HL-60 (cell line): ENCODE measurements around the gene VEGFB.
"Not testable (repeated sequence)": the region's sequence is repeated elsewhere in the genome, so short reads cannot be mapped to it uniquely, and the experiment has no call there.

ENCODE experiments used
- DNase-seq, 2 experiments: peaks; one replicate each; pipeline ENCODE4 v3.0.0-alpha.2; 2010 to 2020; ENCODE audit warnings: low read depth in 1 of 2, low spot score in 1 of 2
- H3K27ac ChIP-seq: fragments of 250-450 bp; sonication (Bioruptor Pico); replicated peaks from 2 replicates; pipeline ENCODE4 v1.5.1; 2020; ENCODE audit warnings: mild to moderate bottlenecking, moderate library complexity
- H3K27me3 ChIP-seq: fragments of 250-450 bp; sonication (Bioruptor Pico); 2 replicates; pipeline ENCODE4 v1.5.1; 2021; ENCODE audit warnings: mild to moderate bottlenecking, moderate library complexity; ENCODE audit not compliant: insufficient read depth, poor library complexity, severe bottlenecking
- H3K4me3 ChIP-seq: replicated peaks from 2 replicates; pipeline ENCODE4 v1.5.1; 2011; ENCODE audit warnings: mild to moderate bottlenecking, control low read depth, low read length; ENCODE audit not compliant: insufficient read depth
- CTCF ChIP-seq: IDR thresholded peaks from one replicate; pipeline ENCODE4 v1.5.1; 2011; ENCODE audit warnings: low read length, control low read depth, inconsistent platforms; ENCODE audit not compliant: insufficient read depth
- GABPA ChIP-seq: IDR thresholded peaks from 2 replicates; pipeline ENCODE4 v1.6.1; 2012; ENCODE audit warnings: low read depth
- POLR2AphosphoS5 ChIP-seq: IDR thresholded peaks from 2 replicates; pipeline ENCODE4 v1.6.1; 2012; ENCODE audit warnings: low read depth
- SPI1 ChIP-seq: IDR thresholded peaks from 2 replicates; pipeline ENCODE4 v1.6.1; 2012; ENCODE audit warnings: low read depth, mild to moderate bottlenecking, borderline replicate concordance
- TF ChIP-seq, protein P1 (sequence below): IDR thresholded peaks from 2 replicates; pipeline ENCODE4 v1.6.1; 2012; ENCODE audit warnings: low read depth; ENCODE audit not compliant: insufficient replicate concordance

VEGFB gene

GRCh38 chr11:64244966-64245365 is 10.6 kb downstream of the VEGFB start:
- TF ChIP-seq CTCF (no peak), GABPA (no peak), POLR2AphosphoS5 (no peak), SPI1 (no peak)
- TF ChIP-seq, protein P1, sequence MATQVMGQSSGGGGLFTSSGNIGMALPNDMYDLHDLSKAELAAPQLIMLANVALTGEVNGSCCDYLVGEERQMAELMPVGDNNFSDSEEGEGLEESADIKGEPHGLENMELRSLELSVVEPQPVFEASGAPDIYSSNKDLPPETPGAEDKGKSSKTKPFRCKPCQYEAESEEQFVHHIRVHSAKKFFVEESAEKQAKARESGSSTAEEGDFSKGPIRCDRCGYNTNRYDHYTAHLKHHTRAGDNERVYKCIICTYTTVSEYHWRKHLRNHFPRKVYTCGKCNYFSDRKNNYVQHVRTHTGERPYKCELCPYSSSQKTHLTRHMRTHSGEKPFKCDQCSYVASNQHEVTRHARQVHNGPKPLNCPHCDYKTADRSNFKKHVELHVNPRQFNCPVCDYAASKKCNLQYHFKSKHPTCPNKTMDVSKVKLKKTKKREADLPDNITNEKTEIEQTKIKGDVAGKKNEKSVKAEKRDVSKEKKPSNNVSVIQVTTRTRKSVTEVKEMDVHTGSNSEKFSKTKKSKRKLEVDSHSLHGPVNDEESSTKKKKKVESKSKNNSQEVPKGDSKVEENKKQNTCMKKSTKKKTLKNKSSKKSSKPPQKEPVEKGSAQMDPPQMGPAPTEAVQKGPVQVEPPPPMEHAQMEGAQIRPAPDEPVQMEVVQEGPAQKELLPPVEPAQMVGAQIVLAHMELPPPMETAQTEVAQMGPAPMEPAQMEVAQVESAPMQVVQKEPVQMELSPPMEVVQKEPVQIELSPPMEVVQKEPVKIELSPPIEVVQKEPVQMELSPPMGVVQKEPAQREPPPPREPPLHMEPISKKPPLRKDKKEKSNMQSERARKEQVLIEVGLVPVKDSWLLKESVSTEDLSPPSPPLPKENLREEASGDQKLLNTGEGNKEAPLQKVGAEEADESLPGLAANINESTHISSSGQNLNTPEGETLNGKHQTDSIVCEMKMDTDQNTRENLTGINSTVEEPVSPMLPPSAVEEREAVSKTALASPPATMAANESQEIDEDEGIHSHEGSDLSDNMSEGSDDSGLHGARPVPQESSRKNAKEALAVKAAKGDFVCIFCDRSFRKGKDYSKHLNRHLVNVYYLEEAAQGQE, result no peak
- H3K27ac ChIP-seq, result peak overlapping the region; percentile 93

DNA sequence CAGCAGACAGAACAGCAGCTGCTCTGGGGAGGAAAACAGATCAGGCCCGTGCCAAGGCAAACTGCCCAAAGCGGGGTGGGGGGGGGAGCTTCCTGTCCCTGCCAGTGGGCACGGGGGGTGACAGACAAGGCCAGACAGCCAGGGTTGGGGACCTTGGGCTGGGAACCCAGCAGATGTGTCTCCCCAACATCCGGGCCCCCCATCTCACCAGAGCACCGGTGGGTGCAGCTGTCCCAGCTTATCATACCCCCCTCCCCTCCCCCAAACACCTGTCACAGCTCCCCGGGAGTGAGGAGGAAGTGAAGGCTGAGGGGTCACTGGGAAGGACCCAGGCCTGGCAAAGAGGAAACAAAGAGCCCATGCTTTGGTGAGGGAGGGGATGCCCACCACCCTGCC is 11.0 kb downstream of the VEGFB start:
- peak in 1 of 2 experiments; percentile 52 for DNase-seq
- TF ChIP-seq GABPA, result no peak
- peak; percentile 43; the same call in 1 of the 2 replicates for TF ChIP-seq POLR2AphosphoS5
- peak; percentile 61; the same call in 1 of the 2 replicates for TF ChIP-seq SPI1
- H3K4me3 ChIP-seq, result peak overlapping the region; percentile 81
- peak overlapping the region; percentile 93 for H3K27ac ChIP-seq
- H3K27me3 ChIP-seq, result no peaks in the 10 kb centered on the region

More at GRCh38 chr11:64244966-64245365, 10.6 kb downstream of the VEGFB start:
- DNase-seq, result no peak
- no peaks in the 10 kb centered on the region for H3K27me3 ChIP-seq
- H3K4me3 ChIP-seq, result peak overlapping the region; percentile 81

DNA sequence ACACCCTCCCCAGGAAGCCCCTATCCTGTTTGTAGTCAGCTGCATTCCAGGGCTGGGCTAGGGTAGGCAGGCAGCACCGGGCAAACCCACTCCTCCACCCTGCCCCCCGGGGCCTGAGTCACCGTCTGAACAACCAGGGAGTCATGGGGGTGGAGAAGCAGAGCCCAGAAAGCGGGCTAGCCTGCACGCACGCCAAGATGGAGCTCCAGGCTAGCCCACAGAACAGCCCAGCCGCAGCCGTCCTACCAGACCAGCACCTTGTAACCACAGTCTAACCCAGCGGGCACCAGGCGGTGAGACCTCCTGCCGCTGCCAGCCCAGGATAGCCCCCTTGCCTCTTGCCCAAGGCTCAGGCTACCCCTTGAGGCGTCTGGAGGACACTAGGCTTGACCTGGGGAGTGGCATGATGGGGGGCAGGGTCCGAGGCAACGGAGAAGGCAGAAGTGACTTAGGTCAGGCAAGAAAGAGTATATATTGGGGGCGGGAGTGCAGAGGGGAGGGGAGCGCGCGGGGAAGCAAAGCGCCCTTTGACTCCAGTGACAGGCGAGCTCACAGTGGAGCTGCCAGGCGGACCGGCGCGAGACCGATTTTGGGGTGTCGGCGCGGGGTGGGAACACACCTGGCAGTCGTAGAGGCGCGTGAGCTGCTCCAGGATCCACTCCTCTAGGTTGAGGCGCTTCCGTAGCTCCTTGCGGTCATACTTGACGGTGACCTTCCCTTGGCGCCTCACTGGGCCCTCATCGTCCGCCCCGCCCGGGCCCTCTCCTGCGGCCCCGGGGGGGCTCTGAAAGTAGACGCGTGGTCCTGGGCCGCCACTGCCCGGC is 11.6 kb downstream of the VEGFB start:
- Histone ChIP-seq H3K4me3 (peak overlapping the region; percentile 81), H3K27me3 (no peaks in the 10 kb centered on the region), H3K27ac (peak overlapping the region; percentile 93)
- no peak for TF ChIP-seq GABPA
- TF ChIP-seq SPI1, result no peak
- TF ChIP-seq POLR2AphosphoS5, result peak; percentile 42; the same call in 1 of the 2 replicates
- TF ChIP-seq, protein P1, result no peak
- TF ChIP-seq CTCF, result no peak
- DNase-seq, result peak in 1 of 2 experiments; percentile 75

DNA sequence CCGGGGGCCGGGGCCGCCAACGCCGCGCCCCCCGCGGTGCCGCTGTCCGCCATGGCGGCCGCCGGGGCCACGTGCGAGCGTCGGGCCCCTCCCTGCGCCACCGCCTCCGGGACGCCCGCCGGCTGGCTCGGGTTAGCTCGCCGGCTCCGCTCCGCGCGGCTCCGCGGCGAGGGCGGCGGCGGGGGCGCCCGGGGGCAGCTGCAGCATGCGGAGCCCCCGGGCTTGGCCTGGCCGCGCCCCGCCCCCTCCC is 12.2 kb downstream of the VEGFB start:
- Histone ChIP-seq H3K4me3 (peak overlapping the region; percentile 81), H3K27ac (peak overlapping the region; percentile 93)
- not testable (repeated sequence) for DNase-seq, H3K27me3 ChIP-seq
